GM19324 (cell line): ENCODE data around the gene BEND2.
"Not testable (repeated sequence)": the region's sequence is repeated elsewhere in the genome, so short reads cannot be mapped to it uniquely, and the experiment has no call there.

ENCODE experiments used
- ATAC-seq: cut with Tn5 transposase; IDR thresholded peaks from one replicate; pipeline ENCODE4 v1.9.1; 2021; ENCODE audit warnings: mild to moderate bottlenecking, moderate library complexity; ENCODE audit not compliant: unreplicated experiment, low FRiP score

BEND2 gene

GRCh38 chrX:18220786-18221185 is at the start of gene BEND2:
Gene BEND2, minus strand, starts transcription at chrX:18220886. Its CDS starts 136 bp downstream, at chrX:18220750.
- no peak for ATAC-seq

DNA sequence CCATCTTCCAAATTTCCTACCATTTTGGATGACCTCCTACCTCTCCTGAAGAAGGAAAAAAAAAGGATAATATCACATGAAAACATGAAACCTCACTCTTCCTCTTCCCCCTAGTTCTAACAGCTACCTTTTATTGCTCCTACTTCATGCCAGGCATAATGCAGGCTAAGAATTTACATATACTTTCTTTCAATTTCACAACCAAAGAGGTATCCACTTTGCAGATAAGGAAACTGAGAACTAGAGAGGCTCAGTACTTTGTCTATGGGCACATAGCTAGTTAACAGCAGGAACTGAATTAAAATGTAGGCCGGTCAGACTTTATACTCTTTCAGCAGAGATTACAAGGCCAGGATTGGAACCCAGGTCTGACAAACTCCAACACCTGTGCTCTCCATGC is 34.4 kb upstream of the BEND2 start:
- peak; percentile 62 for ATAC-seq

DNA sequence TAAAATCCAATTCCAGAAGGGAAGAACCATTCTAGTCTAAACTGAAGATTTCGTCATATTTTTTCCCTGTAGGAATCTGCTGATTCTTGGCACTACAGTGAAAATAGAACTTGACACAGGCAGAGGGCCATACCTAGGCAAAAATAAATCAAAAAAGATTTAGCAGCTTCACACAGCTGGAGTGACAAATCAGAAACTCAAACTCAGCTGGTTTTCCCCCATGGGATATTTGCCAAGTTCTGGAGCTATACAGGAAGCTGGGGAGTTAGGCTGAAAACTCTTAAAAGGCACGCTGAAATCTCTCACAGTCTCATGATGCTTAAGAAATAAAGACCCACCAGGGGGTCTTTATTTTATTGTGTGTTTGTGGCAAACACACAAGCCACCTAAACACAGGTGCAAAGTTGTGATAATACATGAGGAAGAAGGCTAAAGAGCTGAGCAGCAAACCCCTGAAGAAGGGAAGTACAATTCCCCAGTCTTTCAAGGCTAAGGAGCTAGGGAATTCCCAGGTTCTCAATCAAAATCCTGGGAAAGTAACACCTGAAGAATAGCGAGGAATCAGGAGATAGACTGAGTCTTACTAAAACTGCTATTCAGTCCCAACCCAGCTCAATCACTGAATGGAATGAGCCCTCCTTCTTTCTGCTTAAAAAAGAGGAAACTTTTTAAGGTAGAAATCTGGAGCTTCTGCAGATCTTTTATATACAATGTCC is 32.1 kb upstream of the BEND2 start:
- no peak for ATAC-seq

DNA sequence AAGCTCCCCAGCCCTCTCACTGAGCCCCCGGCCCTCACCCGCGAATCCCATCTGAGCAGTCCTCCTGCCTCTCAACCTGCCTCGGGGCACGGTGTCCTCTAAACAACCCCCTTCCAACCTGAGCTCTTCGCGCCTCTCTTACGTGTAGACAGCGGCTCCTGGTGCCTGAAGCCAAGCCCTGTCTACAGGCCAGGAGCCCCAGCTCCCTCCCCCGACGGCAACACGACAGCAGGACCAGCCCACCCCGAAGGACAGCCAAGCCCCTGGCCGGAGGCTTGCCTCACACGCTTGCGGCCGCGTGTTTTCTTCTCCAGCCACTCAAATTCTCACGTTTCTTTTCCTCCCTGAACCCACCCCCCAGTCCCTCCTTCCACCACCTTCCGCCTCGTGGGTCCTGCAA is 9.0 kb upstream of the BEND2 start:
- ATAC-seq: not testable (repeated sequence)

DNA sequence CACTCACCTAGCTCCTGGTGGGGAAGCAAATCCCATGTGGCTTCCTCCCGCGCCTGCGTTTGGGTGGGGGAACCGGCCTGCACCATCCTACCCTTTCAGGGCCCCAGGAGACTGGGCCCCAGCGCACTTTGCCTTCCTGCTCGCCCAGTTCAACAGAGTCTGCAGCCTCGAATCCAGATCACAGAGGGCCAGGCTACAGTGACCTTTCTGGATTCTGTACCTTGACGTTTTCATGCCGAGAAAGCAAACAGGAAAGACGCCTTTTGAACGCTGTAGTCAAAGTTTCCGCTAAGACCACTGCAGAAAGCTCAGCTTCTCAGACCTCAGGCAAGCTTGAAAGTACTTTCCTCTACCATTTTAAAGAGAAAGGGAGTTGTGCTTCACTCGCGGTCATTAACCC is 7.4 kb upstream of the BEND2 start:
- no peak for ATAC-seq

DNA sequence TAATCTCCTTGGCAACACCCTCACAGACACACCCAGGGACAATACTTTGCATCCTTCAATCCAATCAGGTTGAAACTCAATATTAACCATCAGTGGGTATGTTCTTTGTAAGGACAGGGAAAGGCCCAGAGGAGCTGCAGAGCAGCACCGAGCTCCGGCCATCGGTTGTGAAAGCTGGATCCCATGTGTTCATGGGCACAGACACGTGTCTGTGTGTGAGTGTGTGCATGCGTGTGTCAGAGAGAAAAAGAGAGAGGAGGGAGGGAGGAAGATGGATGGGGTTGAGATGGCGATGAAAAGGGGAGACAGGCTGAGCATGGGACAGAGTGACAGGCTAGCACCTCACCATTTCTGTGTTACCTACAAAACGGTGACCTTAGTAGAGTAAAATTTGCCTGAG is 6.8 kb upstream of the BEND2 start:
- no peak for ATAC-seq

DNA sequence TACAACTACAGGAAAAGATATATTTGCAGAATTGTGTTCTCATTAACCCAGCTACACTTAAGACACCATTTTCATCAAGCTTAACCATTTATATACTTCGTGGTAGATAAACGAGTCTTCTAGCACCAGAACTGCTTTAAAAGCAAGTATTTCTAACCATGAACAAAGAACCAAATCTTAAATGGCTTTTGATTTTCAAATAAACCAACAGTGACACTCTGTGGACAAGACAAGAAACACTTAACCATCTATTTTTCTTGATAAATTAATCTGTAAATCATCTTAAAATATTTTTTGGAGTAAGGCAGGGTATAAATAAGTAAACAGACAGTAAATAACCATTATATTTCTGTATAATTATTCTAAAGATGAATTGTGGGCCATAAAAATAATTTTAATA is 10.2 kb downstream of the BEND2 start:
- no peak for ATAC-seq

DNA sequence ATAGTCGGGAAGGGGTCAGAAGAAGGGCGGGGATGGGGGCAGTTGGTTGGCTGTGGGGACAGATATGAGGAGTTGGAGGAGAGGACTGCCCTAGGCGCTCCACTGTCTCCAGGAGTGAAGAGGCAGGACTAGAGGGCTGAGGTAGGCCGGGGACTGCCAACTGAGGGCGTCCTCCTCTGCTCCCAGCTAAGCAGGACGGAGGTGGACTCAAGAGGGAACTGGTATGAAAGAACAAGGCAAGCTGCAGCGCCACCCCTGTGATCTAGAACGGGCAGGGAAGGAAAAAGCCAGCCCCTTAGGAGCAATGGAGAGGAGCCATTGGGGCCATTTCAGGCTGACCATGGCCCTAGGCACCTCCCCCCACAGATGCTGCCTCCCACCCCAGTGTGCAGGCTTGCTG is 14.0 kb downstream of the BEND2 start:
- ATAC-seq: no peak

DNA sequence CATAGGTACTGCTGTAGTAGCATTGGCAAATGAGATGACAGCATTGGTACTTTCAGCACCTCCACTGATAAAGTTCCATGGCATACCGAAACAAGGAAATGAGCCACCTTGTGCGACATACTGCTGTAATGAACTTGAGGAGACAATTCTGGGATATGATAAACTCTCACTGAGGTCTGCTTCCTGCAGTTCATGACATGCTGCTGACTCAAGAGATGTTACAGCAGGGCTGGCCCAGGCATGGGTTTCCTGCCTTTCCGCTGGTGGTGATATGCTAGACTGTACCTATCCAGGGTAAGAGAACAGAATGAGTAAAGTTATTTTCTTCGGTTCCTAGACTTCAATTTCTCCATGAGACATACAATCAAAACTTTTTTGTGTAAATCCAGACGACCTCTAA is 17.1 kb downstream of the BEND2 start:
- no peak for ATAC-seq

DNA sequence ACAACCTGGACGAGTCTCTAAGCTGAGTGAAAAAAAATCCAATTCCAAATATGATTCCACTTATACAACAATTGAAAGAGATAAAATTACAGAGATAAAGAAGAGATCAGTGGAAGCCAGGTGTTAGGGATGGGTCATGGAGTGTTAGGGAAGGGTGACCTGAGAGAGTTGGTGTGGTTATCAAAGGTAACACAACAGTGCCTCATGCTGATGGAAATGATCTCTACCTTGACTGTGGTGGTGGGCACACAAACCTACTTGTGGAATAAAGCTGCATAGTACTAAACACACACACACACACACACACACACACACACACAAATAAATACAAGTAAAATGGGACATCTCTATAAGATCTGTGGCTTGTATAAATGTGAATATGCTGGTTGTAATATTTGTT is 26.0 kb downstream of the BEND2 start:
- ATAC-seq: no peak

- no peak for ATAC-seq
Measured at GRCh38 chrX:18179446-18179845, 41.2 kb downstream of the BEND2 start.

DNA sequence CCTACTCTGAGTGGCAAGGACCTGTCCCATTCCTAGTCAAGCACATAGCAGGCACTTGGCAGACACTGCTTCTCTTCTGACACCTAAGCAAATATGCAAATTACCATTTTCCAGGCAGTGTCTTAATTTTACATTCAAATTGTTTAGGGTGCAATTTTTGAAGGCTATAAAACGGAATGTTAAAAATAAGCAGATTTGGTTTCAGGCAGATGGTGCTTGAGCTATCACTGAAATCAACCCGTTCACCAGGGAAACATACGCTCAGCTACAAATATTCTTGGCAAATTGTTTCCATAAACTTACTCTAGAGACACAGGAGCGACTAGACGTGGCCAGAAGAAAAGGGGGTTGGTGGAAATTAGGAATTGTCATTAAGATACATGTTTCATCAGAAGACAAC is 45.7 kb downstream of the BEND2 start:
- no peak for ATAC-seq

DNA sequence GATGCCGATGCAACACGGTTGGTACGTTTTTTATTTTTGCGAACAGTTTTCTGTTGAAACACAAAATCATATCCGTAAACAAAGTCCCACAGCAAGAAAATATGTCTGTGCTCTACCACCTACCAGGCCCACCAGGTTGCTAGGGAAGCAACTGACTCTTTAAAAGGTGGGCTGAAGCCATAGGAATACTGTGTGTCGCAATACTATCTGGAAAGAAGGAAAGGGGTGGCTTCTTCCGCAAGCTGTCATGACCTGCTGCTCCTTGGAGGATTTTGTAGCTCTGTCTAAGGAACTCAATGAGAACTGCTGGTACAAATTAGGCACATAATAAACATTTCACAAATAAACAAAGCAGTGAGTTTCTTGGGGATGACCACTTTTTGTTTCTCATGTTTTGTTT is 46.5 kb downstream of the BEND2 start:
- ATAC-seq: no peak

DNA sequence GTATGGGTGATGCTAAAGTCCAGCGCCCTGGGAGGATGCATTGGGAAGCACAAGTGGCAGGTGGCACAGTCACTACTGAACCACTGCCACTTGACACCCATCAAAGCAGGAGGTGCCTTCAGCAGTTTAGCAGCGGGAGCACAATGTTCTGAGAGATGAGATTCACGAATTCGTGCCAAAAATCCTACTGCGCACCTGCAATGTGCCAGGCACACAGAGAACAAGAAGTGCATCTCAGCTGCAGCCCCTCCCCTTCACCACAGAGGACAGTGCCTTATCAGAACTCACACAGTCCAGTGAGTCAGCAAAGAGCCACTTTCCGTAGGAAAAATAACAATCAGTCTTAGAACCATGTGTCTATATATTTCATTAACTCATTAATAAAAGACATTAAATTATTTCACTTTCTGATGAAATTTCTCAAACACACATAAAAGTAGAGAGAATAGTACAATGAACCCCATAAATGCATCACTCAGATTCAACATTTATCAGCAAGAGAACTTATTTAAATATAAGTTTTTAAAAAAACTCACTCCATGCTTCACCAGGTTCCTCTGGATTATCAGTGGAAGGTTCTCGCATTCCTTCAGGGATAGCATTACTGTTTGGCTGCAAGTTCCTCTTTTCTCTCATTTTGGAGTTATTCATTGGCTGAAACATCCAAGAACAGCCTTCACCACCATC is 47.0 kb downstream of the BEND2 start:
- ATAC-seq: no peak

DNA sequence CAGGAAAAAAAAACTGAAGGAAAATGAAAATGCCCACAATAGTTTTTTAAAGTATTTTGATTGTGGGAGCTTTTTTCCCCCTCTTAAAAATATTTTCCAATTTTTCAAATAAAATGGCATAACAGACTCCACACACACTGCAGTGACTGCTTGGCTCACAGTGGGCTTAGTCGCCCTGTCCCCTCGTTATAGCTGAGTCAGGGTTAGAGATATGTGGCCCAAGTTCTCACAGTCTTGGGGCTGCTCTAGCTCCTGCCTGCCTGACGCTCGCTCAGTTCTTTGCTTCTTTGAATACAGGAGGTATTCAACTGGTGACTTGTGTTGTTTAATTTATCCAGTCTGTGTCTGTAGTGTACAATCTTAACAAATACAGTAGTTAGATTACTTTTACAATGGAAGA is 47.7 kb downstream of the BEND2 start:
- no peak for ATAC-seq

- no peak for ATAC-seq
Measured at GRCh38 chrX:18170910-18171309, 49.8 kb downstream of the BEND2 start.

GRCh38 chrX:18166068-18166467 is 54.6 kb downstream of the BEND2 start:
- no peak for ATAC-seq

- ATAC-seq: no peak
Measured at GRCh38 chrX:18160369-18160768, 60.3 kb downstream of the BEND2 start.

DNA sequence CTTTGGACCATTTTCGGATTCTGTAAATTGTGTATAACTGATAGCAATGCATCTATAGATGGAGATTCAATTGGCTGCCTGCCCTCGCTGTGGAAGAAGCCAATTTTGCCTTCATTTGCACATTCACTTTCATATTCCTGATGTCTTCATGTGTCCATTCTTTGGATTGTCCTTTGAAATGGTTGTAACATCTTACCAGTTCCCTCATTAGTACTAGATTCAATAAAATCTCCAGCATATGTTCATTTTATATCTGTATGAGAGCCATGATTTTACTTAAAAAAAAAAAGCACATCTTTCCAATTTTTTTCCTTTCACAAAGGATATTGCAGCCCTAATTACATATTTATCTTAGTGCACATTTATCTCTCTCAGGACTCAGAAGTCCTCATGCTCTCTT is 61.7 kb downstream of the BEND2 start:
- no peak for ATAC-seq

- ATAC-seq: no peak
Measured at GRCh38 chrX:18151649-18152048, 69.0 kb downstream of the BEND2 start.

DNA sequence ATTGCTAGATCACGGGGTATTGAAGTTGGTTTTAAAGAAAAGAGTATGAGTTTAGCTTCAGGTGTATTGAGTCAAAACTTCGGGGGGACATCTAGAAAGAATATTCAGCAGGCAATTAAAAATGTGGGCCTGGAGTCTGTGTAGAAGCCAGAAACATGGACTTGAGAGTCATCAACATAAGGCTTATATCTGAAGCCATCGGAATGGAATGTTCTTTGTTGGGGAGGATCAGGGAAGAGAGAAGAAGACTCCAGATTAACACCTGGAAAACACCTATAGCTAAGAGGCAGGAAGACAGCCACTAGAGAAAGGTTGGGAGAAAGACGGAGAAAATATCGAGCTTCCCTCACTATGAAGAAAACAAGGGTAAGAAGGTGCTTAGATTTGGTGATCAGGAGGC is 69.5 kb downstream of the BEND2 start:
- ATAC-seq: no peak

DNA sequence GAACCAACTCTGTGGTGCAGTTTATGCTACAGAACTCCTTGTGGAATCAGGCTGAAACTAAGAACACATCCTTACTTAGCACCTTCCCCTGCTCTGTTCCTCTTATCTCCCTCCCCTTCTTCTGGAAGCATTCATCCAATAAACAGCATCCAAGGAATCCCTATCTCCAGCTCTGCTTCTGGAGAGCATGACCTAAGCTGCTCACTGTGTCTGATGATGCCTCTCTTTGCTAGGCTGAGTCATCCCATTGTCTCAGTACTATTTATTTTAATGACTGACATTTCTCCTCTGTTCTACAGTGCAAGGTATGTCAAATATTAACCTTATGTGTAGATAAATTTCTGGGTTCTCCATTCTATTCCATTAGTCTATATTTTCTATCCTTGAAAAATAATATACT is 71.2 kb downstream of the BEND2 start:
- no peak for ATAC-seq
